COLO668 (cell line): ENCODE results near the gene TRIO.
A peak's percentile ranks its signal among the peaks of the same experiment; 100 is the strongest.
"Not testable (repeated sequence)": the region's sequence is repeated elsewhere in the genome, so short reads cannot be mapped to it uniquely, and the experiment has no call there.

Experiments used
- DNase-seq: peaks from one replicate; lab custom pipeline; 2025; ENCODE audit not compliant: unreplicated experiment; lab: John Stamatoyannopoulos, UW

TRIO gene

DNA sequence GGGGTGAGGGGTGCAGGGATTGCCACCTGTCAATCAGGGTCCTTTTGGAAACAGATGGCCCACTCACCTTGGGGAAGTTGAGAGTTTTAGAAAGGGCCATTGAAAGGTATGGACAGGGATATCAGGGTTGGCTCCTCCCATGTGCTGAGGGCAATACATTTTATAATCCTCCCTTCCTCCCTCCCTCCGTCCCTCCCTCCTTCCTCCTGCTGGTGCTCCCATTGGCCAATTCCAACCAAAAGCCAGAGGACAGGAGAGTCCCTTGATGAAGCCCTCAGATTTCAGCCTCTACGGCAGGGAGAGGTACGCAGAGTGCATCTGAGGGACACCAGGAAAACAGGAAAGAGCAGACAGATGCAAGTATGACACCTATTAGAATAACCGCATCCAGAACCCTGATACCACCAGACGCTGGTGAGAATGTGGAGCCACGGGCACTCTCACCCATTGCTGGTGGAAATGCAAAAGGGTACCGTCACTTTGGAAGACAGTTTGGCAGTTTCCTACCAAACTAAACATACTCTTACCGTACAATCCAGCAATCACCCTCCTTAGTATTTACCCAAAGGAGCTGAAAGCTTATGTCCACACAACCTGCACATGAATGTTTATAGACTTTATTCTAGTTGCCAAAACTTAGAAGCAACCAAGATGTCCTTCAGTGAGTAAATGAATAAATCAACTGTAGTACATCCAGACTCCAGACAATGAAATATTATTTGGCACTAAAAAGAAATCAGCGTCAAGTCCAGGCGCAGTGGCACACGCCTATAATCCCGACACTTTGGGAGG, 380.3 kb downstream of the TRIO start:
- no peak for DNase-seq

DNA sequence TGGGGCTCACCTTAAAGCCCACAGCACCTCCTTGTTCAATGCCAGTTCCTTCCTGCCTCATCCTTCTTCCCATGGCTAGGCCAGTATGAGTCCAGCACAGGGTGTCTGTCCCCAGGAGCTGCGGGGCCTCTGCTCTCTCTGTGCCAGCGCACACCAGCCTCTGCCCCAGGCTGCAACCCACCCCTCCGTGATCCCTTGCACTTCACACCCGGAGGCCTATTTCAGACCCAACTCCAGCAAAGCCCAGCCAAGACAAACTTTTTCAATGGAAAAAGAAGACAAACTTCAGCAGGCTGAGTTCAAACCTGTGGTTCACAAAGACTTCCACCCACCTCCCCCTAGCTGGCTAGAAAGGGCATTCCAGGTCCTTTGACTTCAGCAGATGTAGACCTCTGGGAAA, 382.3 kb downstream of the TRIO start:
- DNase-seq = no peak

DNA sequence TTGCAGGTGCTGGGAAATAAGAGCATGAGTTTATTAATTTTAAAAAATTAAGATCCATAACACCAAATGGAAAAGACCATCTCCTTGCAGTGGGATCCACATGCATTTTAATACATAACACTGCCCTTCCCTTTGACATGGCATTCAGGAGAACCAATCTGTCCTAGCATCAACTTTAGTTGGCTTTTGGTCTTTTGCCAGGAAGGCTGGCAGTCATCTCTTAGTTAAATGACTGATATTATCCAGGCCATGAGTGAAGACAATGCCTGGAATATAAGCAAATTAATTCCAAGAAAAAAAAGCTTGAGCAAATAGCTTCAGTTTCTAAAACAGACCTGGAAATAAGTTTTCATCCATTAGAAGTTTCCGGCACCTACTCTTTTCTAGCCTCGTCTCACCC, 383.4 kb downstream of the TRIO start:
- DNase-seq = no peak

DNA sequence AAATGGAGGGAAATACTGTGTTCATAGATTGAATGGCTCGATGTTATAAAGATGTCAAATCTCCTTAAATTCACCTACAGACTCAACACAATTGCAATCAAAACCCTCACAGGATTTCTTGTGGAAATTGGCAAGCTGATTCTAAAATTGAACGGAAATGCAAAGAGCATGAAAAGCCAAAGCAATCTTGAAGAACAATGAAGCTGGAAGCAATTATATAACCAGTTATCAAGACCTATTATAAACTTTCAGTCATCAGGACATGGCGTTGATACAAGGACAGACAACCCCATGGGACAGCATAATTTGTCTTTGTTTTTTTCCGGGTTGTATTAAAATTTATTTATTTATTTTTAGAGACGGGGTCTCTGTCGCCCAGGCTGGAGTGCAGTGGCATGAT, 385.0 kb downstream of the TRIO start:
- no peak for DNase-seq

DNA sequence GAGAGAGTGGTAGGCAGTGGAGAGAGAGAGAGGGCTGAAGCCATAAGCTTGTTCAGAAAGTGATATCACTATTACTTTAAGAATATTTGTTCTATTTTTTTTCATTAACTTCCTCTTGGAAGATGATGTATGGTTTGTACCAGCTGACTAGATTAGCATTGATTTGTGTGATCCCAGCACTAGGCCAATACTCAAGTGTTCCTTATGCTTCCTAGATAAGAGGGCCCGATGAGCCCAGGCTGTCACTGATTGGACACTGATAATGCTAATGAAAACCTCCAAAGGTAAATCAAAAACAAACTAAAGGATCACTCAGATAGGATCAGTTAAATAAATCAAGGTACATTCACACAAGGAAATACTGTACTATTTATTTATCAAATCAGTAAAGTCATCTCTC, 385.8 kb downstream of the TRIO start:
- no peak for DNase-seq

DNA sequence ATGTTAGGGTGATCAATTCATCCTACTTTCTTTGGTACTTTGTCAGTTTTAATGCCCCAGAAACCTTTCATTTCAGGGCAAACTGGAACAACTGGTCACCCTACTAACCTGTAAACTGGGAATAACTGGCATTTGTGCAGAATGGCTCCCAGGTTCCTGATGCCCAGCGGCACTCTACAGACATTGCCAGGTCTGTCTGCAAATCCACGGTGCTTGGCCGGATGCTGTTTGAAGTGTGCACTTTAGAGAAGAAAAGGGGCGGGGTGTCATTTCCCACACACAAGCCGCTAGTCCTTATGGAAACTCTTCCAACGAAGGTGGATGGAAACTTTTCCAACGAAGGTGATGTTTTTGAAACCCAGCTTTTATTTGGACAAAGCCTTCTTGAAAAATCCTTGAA, 388.5 kb downstream of the TRIO start:
- no peak for DNase-seq

DNA sequence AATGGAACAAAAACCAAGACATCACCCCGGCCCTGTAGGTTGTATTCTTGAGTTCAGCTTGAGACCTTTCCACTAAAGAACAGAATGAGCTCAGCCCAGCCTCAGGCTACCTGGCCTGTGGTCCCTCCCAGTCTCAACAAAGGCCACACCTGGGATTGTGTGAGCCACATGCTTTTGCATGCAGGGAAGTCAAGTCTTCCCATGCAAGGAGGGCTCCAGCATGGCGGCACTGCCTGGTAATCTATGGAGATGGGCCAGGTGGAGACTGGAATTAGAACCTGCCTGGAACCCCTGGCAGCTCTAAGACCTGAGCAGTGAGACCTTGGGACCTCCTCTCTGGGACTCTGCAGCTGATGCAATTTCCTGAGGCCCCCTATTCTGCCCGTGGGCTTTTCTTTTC, 389.0 kb downstream of the TRIO start:
- no peak for DNase-seq

DNA sequence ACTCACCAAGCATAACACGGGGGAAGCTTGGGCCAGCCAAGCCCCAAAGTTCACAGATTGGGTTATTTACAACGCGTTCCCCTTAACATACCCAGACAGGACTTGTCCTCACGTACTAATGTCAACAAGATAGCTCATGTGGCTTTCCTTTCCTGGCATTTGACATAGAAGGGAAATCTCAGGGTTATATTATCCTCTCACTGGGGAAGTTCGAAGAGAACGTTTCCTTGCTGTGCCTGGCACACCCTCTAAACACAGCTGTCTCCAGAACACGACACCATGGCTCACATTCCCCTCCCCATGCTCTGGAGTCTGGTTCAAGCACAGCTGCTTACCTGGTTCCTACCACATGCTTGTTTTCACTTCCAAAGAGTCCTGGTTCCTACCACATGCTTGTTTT, 391.6 kb downstream of the TRIO start:
- peak; percentile 58 for DNase-seq

DNA sequence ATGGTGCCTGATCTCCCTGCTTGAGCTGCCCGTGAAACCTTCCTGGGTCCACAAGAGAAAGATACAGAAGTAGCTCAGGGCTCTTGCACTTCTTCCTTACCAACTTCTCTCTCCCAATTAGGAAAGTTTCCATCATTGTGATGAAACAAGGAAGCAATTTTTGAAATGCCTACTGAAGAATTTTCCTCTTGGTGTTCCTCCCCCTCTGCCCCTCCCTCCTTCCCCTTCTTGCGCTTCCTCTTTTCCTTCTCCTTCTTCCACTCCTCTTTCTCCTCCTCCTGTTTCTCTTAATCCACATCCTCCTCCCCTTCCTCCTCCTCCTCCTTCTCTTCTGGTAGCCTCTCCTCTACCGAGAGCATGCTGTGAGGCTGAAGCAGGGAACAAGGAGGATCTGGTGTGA, 402.2 kb downstream of the TRIO start:
- DNase-seq = no peak

DNA sequence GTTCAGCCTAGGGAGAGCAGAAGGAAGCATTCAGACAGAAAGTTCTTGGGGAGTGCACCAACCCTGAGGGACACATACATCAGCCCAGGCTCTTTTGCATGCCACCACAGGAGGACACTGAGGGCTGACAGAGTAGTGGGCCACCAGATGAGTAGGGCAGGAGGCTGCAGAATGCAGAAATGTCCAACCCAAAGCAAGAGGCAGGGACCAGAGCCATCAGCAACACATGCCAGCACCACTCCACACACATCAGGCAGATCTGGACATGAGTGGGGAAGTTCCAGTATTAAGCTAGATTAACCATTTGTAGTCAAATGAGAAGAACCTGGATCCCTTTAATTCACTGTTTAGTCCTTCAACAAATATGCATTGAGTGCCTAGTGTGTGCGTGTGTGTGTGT, 402.7 kb downstream of the TRIO start:
- no peak for DNase-seq

DNA sequence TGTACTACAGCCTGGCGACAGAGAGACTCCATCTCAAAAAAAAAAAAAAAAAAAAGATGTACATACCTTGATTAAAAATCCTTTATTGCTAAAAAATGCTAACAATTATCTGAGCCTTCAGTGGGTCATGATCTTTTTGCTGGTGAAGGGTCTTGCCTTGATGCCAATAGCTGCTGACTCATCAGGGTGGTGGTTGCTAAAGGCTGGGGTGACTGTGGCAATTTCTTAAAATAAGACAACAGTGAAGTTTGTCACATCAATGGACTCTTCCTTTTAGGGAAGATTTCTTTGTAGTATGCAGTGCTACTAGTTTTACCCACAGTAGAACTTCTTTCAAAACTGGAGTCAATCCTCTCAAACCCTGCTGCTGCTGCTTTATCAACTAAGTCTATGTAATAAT, 404.5 kb downstream of the TRIO start:
- no peak for DNase-seq

DNA sequence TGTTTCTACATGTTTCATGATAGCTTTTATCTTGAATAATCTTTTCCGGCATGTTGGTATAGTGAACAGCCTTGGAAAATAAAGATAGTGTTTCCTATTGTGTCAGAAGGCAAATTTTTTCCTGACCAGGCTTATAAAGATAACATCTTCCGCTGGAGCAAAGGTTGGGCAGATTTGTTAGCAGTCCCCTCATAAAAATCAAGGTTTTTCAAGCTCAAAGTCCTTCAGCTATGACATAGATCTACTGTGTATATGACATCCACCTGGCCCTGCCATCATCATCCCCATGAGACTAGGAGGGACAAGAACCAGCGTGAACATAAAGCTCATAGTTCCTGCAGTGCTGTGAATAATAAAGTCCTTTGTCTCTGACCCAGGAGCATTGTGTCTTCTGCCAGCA, 408.1 kb downstream of the TRIO start:
- no peak for DNase-seq

DNA sequence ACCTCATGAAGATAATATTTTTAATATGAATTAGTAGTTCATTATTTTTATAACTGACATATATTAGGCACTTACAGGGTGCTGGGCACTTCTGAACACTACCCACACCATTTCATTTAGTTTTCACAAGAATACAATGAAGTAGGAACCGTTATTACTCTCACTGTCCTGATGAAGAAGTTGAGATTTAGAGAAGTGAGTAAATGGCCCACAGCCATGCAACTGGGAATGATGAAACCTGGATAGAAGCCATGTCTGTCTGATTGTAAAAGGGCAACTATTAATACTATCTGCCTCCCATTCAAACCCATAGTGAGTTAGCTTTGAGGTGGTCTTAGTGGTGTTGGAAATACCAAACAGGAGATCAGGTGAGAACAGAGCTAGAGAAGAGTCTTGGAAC, 408.9 kb downstream of the TRIO start:
- DNase-seq = no peak

DNA sequence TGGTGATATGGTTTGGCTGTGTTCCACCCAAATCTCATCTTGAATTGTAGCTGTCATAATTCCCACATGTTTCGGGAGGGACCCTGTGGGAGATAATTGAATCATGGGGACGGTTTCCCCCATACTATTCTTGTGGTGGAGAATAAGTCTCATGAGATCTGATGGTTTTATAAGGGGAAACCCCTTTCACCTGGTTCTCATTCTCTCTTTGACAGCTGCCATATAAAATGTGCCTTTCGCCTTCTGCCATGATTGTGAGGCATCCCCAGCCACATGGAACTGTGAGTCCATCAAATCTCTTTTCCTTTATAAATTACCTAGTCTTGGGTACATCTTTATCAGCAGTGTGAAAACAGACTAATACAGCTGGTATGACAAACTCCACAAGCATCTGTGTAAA, 411.1 kb downstream of the TRIO start:
- not testable (repeated sequence) for DNase-seq

DNA sequence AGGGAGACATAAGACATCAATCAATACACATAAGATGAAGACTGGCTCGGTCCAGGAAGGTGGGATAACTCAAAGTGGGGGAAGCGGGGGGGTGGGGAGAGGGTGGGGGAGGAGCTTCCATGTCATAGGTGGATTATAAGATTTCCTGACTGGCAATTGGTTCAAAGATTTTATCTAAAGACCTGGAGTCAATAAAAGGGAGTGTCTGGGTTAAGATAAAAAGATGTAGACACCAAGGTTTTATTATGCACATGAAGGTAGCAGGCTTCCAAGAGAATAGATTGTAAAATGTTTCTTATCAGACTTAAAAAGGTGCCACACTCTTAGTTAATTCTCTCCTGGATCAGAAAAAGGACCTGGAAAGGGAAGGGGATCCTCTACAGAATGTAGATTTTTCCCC, 412.9 kb downstream of the TRIO start:
- no peak for DNase-seq

DNA sequence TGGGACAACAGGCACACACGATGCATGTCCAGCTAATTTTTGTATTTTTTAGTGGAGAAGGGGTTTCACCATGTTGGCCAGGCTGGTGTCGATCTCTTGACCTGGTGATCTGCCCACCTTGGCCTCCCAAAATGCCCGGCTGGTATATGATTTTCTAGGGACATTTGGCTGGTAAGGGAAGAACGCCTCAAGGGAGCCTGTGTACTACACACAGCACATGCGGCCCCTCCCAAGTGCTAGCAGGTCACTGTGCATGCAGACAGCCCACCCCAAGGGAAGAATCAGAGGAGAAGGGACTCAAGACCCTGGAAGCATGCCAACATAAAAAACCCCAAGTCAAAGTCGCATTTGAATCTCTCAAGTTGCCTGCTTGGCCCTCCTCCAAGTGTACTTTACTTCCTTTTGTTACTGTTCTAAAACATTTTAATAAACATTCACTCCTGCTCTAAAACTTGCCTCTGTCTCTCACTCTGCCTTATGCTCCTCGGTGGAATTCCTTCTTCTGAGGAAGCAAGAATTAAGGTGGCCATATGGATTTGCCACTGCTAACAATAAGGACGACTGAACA, 414.1 kb downstream of the TRIO start:
- DNase-seq = no peak

DNA sequence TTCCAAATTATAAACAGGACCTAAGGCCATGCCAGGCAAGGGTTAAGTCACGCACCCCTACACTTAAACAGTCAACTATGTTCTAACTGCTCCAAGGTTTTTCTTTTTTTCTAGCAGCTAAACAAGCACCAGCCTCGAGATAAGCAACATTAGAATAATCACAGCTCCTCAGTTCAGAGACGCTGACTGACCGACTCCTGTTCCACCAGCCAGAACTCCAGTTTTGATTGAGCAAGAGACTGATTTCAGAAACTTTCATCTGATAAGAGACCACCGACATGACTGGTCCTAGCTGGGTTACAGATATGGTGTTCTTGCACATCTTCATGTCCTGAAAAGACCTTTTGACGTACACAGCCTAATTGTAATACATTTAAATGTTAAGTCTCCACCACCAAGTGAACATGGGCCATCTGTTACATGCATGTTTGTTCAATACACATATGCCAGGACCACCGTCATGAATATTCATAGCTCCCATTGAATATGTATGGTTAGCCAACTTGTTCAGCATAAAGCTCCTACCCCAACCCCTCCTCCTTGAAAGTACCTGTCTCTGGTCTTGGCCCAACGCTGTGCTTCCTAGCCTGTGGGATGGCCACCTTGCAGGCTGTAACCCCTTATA, 414.8 kb downstream of the TRIO start:
- DNase-seq = no peak
